ENCODE results near the gene LRRC74B. TPM values are rescaled to one million over a fixed set of nuclear protein-coding genes. Genes with fewer than 3 reads are reported as not detected.

LRRC74B gene
- total and polyA plus RNA-seq, 12 donors = 0.07 to 0.32 (median 0.19) TPM; not detected in 8

DNA sequence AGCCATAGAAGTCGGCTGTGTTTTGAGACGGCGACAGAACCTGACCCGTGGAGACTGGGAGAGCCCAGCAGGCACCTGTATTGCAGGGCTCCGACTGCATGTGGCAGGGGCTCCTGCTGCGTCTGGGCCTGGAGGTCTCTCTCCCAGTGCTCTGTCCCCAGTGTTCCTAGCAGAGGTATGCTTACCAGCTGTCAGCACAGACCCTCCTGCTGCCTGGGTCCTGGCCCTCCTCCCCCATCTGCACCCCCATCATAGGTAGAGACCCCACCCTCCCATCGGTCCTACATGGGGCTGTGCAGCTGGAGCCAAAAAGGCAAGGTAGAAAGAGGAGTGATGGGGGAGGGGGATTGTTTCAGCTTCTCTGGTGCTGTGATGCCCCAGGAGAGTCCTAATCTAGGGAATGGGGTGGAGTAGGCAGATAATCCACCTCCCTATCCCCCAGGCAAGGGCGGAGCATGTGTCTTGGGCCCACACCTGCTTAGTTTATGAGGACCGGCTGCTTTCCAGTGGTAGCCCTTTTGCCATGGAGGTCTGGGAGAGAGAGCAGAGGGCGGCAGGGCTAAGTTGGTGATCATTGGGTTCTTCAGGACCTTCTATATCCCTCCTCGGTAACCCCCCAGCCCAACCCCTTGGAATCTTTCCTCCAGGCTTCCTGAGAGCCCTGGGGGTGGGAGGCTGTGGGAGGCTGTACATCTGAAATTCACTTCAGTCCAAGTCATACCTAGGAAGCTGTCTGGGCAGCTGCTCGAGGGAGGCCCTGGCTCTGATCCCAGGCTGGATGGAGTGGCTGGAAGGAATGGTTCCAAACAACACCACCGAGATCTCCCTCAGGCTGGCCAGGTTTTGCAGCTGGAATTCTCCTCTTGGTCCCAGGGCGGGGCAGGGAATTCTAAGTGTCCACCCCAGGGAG lies 18.7 kb upstream of the LRRC74B start:
- DNase-seq = no peak
- no peak overlapping the region for H3K27ac ChIP-seq
- no peaks in the 10 kb centered on the region for H3K27me3 ChIP-seq
- H3K4me1 ChIP-seq (replicated peaks in 1 of 2) = peaks cover 4% of the 10 kb centered on the region in 2 donors
- H3K36me3 ChIP-seq (replicated peaks in 1 of 2) = no peaks in the 10 kb centered on the region
- 78 to 84% (median 81%) methylated on average over 11 to 14 of the region's 14 CpGs for WGBS, 4 donors
- TF ChIP-seq POLR2A (IDR thresholded peaks at IDR 0.05) = no peak
- TF ChIP-seq, protein P1, sequence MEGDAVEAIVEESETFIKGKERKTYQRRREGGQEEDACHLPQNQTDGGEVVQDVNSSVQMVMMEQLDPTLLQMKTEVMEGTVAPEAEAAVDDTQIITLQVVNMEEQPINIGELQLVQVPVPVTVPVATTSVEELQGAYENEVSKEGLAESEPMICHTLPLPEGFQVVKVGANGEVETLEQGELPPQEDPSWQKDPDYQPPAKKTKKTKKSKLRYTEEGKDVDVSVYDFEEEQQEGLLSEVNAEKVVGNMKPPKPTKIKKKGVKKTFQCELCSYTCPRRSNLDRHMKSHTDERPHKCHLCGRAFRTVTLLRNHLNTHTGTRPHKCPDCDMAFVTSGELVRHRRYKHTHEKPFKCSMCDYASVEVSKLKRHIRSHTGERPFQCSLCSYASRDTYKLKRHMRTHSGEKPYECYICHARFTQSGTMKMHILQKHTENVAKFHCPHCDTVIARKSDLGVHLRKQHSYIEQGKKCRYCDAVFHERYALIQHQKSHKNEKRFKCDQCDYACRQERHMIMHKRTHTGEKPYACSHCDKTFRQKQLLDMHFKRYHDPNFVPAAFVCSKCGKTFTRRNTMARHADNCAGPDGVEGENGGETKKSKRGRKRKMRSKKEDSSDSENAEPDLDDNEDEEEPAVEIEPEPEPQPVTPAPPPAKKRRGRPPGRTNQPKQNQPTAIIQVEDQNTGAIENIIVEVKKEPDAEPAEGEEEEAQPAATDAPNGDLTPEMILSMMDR (IDR thresholded peaks at IDR 0.05) = no peak
- H3K4me3 ChIP-seq = no peak overlapping the region
- no peaks in the 10 kb centered on the region for H3K9me3 ChIP-seq (replicated peaks in 1 of 3)
- intact Hi-C loops (cut with DNase I) = no loop called here

DNA sequence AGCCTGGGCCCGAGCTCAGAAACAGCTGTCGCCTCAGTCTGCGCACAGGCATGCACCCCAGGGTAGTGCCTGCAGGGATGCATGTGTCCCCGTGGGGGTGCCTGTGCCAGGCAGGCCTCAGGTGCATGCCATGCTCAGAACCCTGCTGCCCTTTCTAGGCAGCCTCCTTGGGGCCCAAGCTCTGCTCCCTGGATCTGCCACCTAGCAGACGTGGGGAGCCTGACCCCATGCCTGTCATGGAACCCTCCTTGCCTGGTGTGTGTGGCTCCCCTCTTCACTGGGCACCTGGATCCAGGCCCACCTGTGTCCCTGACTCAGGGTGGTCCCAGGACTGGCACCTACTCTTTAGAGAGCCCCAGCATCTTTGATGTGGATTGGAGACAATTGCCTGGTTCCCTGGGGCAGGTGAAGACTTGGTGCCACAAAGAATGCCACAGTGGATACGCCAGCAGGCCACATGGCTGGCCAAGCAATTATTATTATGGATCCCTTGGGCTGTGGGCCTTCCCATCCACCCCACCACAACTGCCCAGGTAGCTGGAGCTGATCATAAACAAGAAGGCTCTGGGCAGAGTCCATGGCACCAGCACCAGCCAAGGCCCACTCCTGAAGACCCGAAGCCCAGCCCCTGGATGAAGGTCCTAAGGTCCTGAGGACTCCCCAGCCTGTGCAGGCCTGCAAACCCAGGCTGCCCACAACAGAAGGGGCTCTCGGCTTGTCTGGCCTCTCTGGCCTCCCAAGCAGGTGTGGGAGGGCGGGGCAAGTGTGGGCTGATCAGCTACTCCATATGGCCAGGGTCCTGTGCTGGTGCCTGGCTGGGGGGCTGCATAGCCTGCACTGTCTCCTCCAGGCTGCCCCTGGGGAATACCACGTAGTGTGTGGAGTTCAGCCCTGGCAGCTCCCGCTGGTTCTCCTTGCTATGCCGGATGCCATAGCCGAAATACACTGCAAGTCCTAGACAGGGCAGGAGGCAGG lies 17.2 kb upstream of the LRRC74B start:
- 85 to 97% (median 88%) methylated on average over 8 to 13 of the region's 13 CpGs for WGBS, 4 donors
- intact Hi-C loops (cut with DNase I) = no loop called here
- no peak overlapping the region for H3K27ac ChIP-seq
- peaks cover 6 to 13% of the 10 kb centered on the region in 2 donors for H3K4me1 ChIP-seq (replicated peaks in 1 of 2)
- no peak for DNase-seq
- no peak overlapping the region for H3K4me3 ChIP-seq
- H3K36me3 ChIP-seq (replicated peaks in 1 of 2) = no peaks in the 10 kb centered on the region
- H3K9me3 ChIP-seq (replicated peaks in 1 of 3) = no peaks in the 10 kb centered on the region
- H3K27me3 ChIP-seq = no peaks in the 10 kb centered on the region
- TF ChIP-seq, protein P1 (IDR thresholded peaks at IDR 0.05) = no peak
- no peak for TF ChIP-seq POLR2A (IDR thresholded peaks at IDR 0.05)

DNA sequence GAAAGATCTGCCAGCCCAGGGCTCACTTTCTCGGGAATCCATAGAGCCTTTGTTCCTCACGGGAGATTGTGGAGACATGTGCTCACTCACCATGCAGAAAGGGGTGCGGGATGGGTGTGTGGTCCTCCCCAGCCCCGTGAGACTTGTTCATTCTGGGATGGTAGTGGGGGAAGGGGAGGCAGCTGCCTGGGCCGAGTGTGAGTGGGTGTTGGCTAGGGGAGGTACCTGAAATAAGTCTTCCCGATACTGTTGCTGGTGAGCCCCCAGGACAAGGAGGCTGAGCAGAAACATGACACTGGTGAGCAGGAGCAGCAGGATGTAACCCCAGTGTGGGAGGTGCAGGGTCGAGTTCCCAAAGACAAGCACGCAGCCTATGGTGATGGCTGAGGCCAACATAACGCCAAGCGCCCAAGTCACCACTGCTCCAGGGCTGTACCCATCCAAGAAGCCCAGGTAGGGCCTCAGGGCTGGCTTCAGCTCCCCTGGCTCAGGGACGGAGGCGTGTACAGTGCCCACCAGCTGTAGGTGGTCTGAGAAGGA lies 16.2 kb upstream of the LRRC74B start:
- WGBS, 4 donors = 70 to 77% (median 74%) methylated on average over 9 to 12 of the region's 12 CpGs
- H3K9me3 ChIP-seq (replicated peaks in 1 of 3) = no peaks in the 10 kb centered on the region
- no peaks in the 10 kb centered on the region for H3K36me3 ChIP-seq (replicated peaks in 1 of 2)
- H3K4me1 ChIP-seq (replicated peaks in 1 of 2) = peaks cover 6 to 13% of the 10 kb centered on the region in 2 donors
- no peak overlapping the region for H3K27ac ChIP-seq
- DNase-seq = no peak
- H3K4me3 ChIP-seq = no peak overlapping the region
- TF ChIP-seq, protein P1 (IDR thresholded peaks at IDR 0.05) = no peak
- TF ChIP-seq POLR2A (IDR thresholded peaks at IDR 0.05) = no peak
- no peaks in the 10 kb centered on the region for H3K27me3 ChIP-seq
- intact Hi-C loops (cut with DNase I) = no loop called here

DNA sequence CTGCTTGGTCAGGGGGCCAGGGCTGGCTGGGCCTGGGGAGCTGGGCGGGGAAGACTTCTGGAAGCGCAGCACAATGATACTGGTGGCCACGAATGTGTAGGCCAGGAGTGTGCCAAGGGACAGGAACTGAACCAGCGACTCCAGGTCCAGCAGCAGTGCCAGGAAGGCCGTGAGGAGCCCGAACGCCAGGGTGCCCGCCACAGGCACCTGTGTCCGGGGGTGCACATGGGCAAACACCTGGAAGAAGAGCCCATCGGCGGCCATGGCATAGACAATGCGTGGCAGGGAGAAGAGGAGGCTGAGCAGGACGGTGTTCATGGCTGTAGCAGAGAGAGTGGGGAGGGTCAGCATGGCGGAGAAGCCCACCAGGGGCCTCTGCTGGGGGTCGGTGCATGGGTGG lies 15.7 kb upstream of the LRRC74B start:
- Histone ChIP-seq H3K4me3 (no peak overlapping the region), H3K27ac (no peak overlapping the region), H3K4me1 (replicated peaks in 1 of 2) (peaks cover 6 to 13% of the 10 kb centered on the region in 2 donors), H3K36me3 (replicated peaks in 1 of 2) (no peaks in the 10 kb centered on the region), H3K27me3 (no peaks in the 10 kb centered on the region), H3K9me3 (replicated peaks in 1 of 3) (no peaks in the 10 kb centered on the region)
- WGBS, 4 donors = 91 to 95% (median 92%) methylated on average over 13 to 15 of the region's 15 CpGs
- DNase-seq = no peak
- intact Hi-C loops (cut with DNase I) = no loop called here
- TF ChIP-seq, protein P1 (IDR thresholded peaks at IDR 0.05) = no peak
- TF ChIP-seq POLR2A (IDR thresholded peaks at IDR 0.05) = no peak

Data from adrenal gland (tissue), 12 donors.